HG02884 (cell line): ENCODE results near the gene MYCL.

Experiments used
- ATAC-seq: cut with Tn5 transposase; IDR thresholded peaks from one replicate; pipeline ENCODE4 v1.9.1; 2021; ENCODE audit warnings: mild to moderate bottlenecking, moderate library complexity; ENCODE audit not compliant: unreplicated experiment

MYCL gene

GRCh38 chr1:39901714-39902459 lies at the start of gene MYCL:
MYCL (minus strand) TSS chr1:39901917; CDS start chr1:39901434, 483 bp downstream.
- ATAC-seq = peak; percentile 69

DNA sequence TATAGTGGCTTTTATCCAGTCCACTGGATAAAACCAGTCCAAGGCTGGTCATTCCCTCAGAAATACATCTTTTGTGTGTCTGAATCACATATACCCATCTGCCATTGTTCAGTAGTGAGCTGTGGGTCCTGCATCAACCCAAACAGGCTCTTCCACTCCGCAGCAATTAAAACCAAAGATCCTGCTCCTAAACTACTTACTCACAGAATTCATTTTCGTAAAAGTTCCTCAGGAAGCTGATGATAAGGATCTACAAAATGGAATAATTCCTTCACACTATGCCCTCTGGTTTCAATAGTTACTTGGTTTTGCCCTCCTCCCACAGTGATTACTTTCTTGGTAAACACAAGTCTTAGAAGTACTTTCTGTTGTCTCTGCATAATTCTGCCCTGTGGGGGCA lies 48.2 kb upstream of the MYCL start:
- no peak for ATAC-seq

DNA sequence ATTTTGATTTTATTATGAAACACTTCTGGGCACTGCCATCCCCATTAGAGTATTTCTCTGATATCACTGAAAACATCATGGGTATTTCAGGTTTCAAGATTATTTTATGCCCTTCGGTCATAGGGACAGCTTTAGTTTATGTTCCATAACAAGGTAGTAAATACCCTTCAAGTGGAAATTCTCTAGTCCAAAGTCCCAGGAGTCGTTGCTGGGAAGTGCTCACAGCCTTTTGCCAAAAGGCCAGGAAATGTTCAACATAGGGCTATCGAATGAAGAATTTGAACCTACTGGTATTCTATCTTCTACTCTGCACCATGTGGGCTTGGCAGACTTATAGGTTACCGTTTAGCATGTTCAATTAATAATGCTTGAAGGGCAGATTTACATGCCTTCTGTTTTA lies 45.5 kb upstream of the MYCL start:
- no peak for ATAC-seq

DNA sequence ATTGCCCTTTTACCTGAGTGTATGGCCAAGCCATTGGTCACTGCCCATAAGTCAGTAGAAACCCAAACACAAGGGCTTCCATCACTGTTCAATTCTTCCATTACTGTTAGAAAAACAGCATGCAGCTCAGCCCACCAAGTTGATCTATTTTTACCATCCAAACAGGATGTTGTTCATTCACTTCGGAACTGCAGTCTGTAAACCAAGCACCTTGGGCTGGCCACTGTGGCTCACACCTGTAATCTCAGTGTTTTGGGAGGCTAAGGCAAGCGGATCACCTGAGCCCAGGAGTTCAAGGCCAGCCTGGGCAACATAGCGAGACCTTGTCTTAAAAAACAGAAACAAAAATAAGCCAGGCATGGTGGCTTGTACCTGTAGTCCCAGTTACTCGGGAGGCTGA lies 44.5 kb upstream of the MYCL start:
- ATAC-seq = no peak

DNA sequence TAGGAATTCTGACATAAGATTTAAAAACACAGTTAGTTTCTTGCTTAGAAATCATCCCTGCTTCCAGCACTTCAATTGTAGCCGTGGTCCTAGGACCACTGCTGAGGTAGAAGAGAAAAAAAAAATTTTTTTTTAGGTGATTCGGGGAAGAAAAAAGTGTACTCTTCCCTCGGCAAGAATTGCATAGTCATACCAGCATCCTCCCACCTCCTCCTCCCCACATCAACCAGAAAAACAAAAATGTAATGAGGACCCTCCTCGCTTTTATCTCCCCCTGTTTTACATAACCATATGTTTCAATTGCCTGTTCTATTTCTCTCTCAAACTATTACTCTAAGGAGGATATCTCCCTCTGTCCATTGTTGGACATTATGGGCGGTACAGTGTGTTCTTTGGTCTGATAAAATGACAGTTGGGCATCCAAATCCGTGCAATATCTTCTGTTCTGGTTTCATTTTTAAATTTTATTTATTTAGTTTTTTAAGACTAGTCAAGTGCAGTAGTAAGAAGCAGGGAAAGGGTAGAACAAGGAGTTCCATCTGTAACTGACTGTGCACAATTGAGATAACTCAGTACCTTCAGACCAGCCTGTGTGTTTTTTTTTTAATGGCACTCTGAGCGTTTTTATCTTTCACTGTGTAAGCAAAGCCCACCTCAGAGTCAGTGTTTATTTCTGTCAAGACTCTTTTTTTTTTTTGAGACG lies 42.8 kb upstream of the MYCL start:
- no peak for ATAC-seq

GRCh38 chr1:39943471-39944290 lies 42.0 kb upstream of the MYCL start:
- ATAC-seq = no peak

DNA sequence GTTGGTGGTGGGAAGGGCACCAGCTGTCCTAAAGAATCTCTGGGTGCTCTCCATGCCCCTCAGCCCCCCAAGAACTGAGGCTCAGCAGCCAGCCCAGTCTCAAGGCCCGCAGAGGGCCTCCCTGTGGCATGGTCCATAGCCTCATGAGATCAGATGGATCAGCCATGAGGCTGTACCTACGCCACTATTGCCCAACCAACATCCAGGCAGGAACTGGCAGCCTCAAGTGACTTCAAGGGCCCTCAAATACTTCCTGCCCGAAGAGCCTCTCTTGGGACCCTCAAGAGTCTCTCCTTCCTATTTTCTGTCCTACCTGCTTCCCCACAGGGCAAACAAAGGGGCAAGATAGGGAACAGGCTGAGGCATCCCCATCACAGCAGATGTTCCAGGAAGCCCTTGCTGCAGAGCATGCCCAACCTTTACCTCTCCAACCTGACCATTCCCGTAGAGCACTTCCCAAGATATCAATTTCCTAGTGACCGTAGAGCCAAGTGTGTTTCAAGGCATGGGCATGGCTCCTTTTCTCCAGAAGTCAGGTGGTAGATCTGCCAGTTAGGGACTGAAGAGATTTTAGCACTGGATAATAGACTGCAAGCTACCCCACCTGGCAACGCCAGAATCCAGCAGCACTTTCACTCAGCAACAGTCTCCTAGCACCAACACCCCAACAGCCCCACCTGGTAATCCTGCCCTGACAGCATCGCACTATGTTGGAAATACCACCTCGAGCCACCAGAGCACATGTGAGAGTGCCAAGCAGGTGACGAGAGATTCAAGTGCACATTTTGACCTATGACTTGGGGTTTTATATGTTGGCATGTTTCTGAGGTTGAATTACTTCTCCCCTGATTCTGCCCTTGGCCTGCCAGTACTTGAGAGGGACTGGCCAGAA lies 39.5 kb upstream of the MYCL start:
- no peak for ATAC-seq

- ATAC-seq = no peak
These were observed 38.5 kb upstream of the MYCL start for GRCh38 chr1:39940253-39940652.

DNA sequence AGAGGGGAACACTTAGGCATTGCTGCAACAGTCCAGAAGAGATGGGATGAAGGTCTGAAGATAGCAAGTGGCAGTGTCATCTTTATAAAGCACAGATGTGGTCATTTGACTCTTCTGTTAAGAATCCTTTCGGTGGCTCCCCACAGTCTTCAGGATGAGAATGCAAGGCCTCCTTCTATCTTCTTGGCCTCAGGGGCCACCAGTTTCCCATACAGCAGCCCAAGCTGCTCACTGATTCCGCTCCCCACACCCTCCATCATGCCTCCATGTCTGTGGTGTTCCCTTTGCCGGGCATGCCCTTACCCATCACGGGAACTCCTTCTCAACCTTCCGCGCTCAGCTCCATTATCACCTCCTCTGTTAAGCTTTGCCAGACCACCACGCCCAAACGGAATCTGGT lies 37.1 kb upstream of the MYCL start:
- no peak for ATAC-seq

- ATAC-seq = no peak
These were observed 35.2 kb upstream of the MYCL start for GRCh38 chr1:39936724-39937491.

DNA sequence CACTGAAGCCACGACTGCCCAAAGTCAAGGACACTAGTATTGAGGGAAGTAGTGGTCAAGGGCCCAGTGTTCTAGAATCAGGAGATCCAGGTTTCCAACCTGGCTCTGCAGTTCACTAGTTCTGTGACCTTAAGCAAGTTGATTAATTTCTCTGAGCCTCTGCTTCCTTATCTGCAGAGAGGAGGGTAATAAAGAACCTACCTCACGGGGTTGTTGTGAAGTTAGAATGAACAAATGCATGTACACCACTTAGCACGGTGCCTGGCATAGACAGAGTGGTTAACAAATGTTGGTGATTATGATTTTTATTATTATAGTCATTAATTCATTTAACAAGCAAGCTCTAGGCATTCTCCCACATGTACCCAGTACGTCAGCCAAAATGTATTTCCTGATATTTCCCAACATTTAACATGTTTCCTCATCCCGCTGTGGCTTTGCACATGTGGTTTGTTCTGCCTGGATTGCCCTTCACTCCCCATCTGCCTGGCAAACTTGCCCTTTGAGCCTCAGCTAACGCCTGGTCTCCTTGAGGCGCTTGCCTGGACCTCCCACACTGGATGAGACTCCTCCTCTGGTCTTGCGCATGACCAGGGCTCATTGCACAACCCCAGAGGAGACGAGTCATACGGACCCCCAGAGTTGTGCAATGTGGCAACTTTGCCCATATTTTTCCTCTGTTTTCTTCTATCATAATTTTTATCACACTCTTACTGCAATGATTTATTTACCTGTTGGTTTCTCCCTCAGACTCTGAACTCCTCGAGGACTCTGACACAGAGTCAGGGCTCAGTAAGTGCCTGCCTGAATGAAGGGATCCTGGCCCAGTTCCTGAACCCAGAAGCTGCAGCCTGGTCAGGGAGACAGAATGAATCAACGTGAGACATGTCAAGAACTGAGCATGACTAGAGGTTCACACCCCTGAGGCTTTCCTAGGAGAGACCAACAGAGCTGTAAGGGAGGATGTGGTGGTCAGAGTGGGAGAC lies 32.5 kb upstream of the MYCL start:
- ATAC-seq = no peak

DNA sequence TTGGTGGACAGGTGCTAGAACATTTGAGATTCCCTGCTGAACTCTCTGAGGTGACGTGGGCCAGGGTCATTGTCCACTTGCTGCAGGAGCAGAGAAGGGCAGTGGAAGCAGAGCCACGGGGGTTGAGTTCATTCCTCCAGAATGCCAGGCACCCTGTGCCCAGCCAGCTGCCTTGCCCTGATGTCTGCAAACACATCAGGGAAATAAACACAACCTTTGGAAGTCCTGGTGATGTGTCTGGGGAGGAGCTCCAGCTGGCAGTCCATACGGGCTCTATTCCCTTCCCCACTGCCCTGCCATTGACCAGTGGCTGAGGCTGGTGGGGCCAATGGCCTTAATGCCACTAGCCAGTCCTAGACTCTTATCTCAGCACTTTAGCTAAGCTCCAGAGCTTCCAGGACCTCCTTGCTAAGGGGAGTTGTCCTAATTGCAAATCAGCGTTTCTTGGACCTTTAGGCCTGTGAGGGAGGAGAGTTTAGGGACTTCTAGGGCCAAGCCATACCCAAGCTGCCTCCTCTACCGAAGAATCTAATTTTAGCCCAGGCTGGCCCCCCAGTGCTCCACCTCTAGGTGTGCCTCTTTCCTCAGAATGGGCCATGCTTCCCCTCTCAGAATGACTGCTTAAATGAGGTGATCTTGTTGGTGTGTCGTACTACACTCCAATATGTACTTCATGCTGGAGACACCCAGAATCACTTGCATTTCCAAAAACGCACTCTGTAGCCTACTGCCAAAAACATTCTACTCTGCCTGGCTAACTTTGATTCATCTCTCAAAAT lies 27.3 kb upstream of the MYCL start:
- no peak for ATAC-seq

DNA sequence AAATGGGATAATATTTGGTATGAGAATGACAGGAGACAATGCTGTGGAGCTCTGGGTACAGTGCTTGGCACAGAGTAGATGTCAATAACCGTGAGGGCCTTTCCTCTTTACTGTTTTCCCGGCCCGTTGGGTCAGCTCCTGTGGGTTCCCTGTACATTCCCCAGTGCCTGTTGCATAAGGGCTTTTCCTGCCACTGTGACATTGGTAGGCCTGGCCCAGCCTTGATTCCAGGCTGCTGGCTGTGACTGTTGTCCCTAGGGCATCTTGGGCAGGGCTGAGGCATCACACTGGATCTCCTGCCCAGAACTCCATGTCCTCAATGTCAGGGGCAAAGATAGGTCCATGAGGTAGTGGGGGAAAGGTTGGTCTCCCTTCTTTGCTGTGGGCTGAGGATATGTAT lies 25.8 kb upstream of the MYCL start:
- ATAC-seq = no peak

- no peak for ATAC-seq
These were observed 25.1 kb upstream of the MYCL start for GRCh38 chr1:39926820-39927219.

DNA sequence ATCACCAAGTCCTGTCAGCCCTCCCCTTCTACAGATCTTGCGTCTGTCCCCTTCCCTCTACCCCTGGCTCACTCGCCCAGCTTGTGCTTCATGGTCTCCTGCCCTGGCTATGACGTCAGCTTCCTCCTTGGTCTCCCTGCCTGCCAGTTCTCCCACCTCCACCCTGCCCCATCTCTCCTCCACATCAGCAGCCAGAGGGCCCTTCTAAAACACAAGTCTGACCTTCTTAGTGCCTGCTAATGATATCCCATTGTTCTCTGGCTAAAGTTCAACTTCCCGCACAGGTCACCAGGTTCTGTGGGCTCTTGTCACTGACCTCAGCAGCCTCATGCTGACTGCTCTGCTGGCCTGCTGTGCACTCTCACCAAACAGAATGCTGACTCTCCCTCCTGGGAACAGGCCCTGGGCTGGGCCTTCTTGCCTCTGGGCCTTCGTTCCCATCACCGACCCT lies 24.7 kb upstream of the MYCL start:
- ATAC-seq = no peak

- ATAC-seq = no peak
These were observed 24.1 kb upstream of the MYCL start for GRCh38 chr1:39925721-39926342.

- ATAC-seq = no peak
These were observed 20.6 kb upstream of the MYCL start for GRCh38 chr1:39922251-39922688.
